HG03565 (cell line): Measurements from ENCODE around the gene STYXL2.

Experiments used
- ATAC-seq: cut with Tn5 transposase; IDR thresholded peaks from one replicate; pipeline ENCODE4 v1.9.1; 2021; ENCODE audit warnings: mild to moderate bottlenecking, moderate library complexity; ENCODE audit not compliant: unreplicated experiment

Gene STYXL2

GRCh38 chr1:167077868-167078210 lies 16.0 kb upstream of the STYXL2 start:
- ATAC-seq = no peak

DNA sequence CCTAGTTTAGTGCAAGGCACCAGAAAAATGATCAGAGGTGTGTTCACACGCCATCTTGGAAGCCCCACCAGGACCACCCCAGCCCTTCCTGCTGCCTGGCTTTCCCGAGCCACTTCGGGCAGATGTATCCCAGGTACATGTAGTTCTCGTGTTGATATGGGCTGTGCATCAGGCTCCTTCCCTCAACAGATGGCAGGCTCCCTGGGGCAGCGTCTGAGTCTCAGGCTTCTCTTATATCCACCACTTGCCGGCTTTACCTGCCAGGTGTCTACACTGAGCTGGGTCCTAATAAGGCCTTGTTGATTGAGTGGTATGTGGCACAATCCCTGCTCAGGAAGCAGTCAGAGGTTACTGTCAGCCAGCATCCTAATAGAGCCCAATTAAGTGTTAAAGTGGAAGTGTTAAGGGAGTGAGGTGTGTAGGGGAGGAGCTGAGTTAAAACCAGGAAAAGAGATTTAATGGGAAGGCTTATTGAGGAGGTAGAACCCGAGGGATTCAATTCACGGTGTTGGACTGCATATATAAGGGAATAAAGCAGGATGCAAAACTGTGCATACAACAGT lies 12.2 kb upstream of the STYXL2 start:
- ATAC-seq = no peak

- ATAC-seq = no peak
These were observed 11.3 kb upstream of the STYXL2 start for GRCh38 chr1:167082511-167083027.

DNA sequence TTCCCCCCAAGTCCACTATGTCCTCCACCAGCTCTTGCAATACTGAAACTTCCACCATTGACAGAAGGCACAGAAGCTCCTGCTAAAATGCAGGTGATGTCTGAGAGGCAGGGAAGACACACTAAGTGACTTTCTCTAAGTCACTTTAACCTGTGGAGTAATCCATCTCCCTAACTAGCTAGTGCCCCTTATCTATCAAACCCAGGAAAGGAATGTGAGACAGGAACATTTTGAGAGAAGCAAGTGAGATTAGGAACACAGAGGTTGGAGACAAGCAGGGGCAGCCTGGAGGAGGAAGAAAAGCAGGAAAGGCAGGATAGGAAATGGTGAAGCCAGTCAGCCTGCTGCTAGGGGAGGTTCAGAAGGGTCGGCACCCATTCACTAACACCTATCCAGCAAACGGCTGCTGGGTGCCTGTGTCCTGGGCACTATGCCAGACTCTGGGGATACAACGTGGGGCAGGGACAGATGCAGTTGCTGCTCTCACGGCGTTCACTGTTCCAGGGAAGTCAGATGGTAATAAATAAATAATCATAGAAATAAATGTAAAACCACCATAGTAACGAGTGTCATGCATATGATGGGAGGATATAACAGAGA lies 10.7 kb upstream of the STYXL2 start:
- no peak for ATAC-seq

DNA sequence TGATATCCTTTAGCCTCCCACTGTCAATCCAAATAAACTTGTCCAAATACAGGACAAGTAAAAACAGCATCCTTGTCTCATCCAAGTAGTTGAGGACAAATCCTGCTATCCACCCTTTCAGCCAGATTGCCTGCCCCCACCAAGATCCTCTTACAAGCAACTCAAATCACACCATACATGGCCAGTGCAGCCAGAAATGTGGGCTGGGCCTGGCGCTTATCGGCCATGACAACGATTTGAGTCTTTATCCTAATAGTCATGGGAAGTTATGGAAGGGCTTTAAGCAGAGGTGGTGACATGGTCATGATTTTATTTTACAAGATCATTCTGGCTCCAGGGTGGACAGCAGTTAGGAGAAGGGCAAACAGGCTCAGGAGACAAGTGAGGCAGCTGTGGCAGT lies 10.0 kb upstream of the STYXL2 start:
- no peak for ATAC-seq

DNA sequence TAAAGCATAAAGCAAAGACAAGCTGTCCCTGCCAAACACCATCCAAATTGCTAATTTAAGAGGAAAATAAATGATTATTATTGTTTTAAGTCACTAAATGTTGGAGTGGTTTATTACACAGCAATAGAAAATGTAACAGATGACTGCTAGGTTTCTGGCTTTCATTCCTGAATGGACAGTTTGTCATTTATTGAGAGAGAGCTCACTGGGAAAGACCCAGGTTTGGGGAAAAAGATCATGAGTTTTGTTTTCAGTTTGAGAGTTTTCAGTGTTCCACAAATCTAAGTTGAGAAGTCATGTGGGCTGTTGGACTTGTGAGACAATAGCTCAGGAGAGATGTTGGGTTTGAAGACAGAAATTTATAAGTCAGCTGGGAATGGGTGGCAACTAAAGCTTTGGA lies 9.1 kb upstream of the STYXL2 start:
- no peak for ATAC-seq

- no peak for ATAC-seq
These were observed 7.8 kb upstream of the STYXL2 start for GRCh38 chr1:167086033-167086432.

DNA sequence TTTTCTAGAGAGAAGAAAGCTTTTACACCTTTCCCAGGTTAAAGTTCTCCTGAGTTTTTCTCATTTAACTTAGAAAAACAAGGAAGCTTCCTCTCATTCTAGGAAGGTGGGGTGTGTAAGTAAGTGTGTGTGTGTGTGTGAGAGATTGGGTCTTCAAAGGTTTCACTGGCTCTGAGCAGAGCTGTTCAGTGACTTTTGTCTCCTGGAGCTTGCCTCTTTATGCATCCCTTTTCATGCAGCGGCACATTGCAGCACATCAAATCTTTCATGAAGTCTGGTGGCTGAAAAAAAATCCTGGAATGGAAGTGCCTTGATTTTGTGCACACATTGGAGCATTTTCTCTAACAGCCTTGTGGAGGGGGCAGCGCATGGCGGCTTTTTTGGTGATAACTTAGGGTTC lies 7.1 kb upstream of the STYXL2 start:
- ATAC-seq = no peak

DNA sequence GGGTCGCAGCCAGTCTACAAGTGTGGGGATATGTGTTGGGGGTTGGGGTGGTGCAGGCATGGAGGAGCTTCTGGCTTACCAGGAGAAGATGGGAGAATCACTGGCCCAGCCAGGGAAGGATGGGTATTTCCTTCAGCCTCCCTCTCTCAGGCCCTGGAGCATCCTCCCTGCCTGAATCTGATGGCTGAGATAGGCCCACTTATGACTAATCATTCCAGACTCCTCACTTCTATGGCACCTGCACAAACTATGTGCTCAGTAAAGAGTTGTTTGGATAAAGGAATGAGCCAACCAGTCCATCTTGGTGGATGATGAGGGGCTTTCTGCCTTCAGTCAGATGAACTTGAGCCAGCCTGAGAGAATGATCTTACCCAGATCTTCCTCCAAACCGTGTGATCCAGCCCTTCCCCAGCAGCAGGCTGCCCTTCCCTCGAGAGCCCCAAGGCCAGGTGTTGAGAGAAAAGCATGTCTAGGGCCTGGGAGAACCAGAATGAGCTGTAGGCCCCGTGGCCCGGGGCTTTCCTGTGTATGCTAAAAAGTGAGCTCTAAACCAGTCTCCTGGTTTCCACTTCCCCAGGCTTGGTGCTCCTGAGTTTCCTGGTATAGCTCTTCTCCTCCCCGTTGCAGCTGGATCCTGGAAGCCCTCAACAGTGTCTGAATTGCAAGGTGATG lies 5.0 kb upstream of the STYXL2 start:
- ATAC-seq = no peak

GRCh38 chr1:167089939-167090313 lies 3.9 kb upstream of the STYXL2 start:
- ATAC-seq = no peak

DNA sequence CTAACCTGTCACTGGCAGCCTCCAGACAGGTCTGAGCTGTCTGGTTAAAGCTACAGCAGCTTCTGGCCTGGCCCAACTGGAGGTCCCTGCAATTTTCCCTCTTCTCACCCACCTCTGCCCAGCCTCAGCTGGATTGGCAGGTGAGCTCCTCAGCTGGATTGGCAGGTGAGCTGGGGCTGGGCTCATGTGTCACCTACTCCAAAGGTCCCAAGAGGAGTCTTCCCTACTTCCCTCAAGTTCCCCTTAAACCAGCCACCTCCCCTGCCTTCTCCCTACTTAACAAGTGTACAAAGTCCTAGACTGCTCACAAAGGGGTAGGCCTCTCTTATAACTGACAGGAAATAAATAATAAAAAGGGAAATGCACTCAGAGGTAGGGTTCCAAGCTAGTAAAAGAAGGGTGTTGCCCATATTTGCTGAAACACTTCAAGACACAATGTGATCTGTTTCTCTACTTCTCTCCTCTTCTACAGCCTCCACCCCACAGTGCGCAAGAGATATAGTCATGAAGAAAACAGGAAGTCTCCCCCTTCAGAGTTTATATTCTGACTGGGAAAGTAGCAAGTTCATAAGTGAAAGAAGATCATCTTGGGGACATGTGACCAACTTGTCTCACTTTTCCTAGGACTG lies 3.4 kb upstream of the STYXL2 start, which contains the start of gene GPA33:
Gene GPA33 (minus strand): TSS at position 64 of the 629 bp plus-strand sequence. CDS start 90 bp downstream, outside the sequence.
- ATAC-seq = peak; percentile 57

- ATAC-seq = no peak
These were observed 1.2 kb upstream of the STYXL2 start for GRCh38 chr1:167092653-167093052.

GRCh38 chr1:167094690-167095089 lies 815 bp downstream of the STYXL2 start:
- no peak for ATAC-seq

GRCh38 chr1:167095368-167095767 lies 1.5 kb downstream of the STYXL2 start:
- ATAC-seq = no peak

- ATAC-seq = no peak
These were observed 6.0 kb downstream of the STYXL2 start for GRCh38 chr1:167099851-167100250.

DNA sequence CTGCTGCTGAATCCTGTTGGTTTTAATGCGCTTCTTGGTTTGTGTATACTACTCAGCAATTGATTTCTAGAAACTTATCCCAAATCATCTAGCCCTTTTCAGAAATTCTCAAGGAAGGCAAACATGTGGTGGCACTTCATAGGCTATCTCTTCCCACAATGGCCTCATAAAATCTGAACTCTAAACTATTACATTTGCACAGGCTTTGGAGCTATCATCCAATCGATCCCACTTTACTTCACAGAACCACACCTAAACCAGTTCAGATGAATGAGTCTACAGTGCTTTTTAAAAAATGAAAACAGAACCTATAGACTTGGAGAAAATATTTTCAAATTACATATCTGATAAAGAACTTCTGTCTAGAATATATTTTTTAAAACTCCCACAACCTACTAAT lies 6.9 kb downstream of the STYXL2 start:
- no peak for ATAC-seq

- ATAC-seq = no peak
These were observed 7.9 kb downstream of the STYXL2 start for GRCh38 chr1:167101754-167102153.

- no peak for ATAC-seq
These were observed 9.2 kb downstream of the STYXL2 start for GRCh38 chr1:167102906-167103573.

GRCh38 chr1:167104256-167104633 lies 10.4 kb downstream of the STYXL2 start:
- ATAC-seq = no peak

DNA sequence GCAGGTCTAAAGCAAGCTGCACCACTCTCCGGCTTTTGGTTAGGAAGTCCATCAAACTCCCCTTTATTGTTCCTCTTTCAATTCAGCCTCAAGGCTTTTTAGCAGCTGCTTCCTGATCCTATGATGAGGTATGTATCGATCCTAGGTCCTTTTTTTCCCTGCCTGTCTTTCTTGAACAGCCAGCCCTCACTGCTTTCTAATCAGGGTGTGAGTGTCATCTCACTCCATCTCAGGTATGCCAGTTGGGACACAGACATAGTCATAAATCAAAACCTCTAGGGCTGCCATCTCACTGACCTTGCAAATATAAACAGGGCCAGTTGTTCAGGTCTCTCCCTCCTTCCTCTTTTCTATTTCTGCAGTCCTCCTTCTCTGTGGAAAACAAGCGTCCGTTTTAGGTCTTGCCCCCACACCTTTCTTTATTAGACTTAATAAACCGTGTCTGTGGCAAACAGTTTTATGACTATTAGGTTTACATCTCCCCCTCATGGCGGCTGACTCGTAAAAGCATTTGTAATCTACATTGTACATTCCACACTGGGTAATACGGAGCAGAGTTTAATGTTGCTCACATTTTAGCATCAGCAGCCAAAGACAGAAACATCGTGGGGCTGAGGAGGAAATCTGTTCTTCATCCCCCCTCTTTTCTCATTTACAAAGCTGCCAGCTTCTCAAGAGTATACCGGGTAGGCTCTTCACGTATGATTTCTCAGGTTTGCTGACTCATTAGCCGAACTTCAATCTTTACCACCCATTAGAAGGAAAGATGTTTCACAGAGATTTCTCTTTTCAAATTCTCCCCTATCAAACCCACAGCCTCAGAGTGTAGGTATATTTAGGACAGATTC lies 11.6 kb downstream of the STYXL2 start:
- no peak for ATAC-seq

DNA sequence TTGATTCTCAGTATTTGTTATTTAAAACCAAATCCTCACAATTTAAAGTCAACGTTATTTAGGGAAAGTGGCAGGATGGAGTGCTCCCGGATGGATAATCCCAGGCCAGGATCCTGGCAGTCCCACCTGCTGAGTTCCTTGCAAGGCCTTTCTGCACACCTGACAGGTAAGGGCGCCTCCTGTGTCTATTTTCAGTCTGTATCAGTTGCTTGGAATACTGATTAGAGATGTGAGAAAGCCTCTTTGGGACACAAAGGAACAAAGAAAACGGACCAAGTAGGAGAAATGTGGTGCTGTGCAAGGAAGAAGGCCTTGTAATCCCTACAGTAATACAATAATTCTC lies 12.2 kb downstream of the STYXL2 start:
- no peak for ATAC-seq
